ENCODE data around the gene AHI1. TPM values are rescaled to one million over a fixed set of nuclear protein-coding genes. Genes with fewer than 3 reads are reported as not detected.

Gene AHI1
- total and polyA plus RNA-seq, 10 of the 15 experiments (the other 5 are each of a cell fraction or from before 2014, with no cell fraction given), result 3.2 to 9.5 (median 4.6) TPM

GRCh38 chr6:135235716-135236115 is 261.8 kb downstream of the AHI1 start:
- ChIA-PET POLR2A (no interaction called here), RAD21 (ENCODE audit: unreplicated experiment) (no interaction called here), CTCF (interaction anchor here (1.2 to 2.2 kb wide), 3 partner anchors 10 to 27 kb away, joined by 3 to 5 read pairs (median 4); no protein-coding TSS in a partner anchor), SMC1A (ENCODE audit: uncharacterized antibody, unreplicated experiment) (interaction anchor here (0.6 to 2.3 kb wide), 4 partner anchors 81 to 160 kb away, joined by 3 to 6 read pairs (median 4); no protein-coding TSS in a partner anchor)
- no TSS peak for BruUV-seq (replicated peaks)
- peaks cover 19% of the 10 kb centered on the region for H3K4me1 ChIP-seq (ENCODE audit: control insufficient read depth, insufficient read depth, low read length)
- intact Hi-C loops (cut with micrococcal nuclease; ENCODE audit: unreplicated experiment), result no loop called here
- H3K9me3 ChIP-seq (replicated peaks; ENCODE audit: control insufficient read depth, insufficient read depth, low read length), result no peaks in the 10 kb centered on the region
- no peak for DNase-seq (ENCODE audit: low read depth, low spot score)
- TF ChIP-seq SPI1 (IDR thresholded peaks at IDR 0.05; ENCODE audit: borderline replicate concordance, insufficient read depth, low read depth, low read length) (peak; percentile 41; the same call in 1 of the 2 replicates), E4F1 (IDR thresholded peaks at IDR 0.05; ENCODE audit: borderline replicate concordance, partially characterized antibody) (no peak), BHLHE40 (IDR thresholded peaks at IDR 0.05; ENCODE audit: borderline replicate concordance in 1 of 2, low read depth in 2 of 2, low read length in 1 of 2) (no peak)
- H3K4me3 ChIP-seq, result no peak overlapping the region
- peaks cover 0 to 2% of the 10 kb centered on the region in 2 experiments; a peak in 1 of 4 replicates for H3K27me3 ChIP-seq (replicated peaks in 1 of 2; ENCODE audit: control insufficient read depth in 2 of 2, insufficient read depth in 2 of 2, low read length in 1 of 2)
- no peak for FAIRE-seq
- no peaks in the 10 kb centered on the region for H3K79me2 ChIP-seq (ENCODE audit: control insufficient read depth, insufficient read depth, low read length)
- ATAC-seq, result no peak
- no peaks in the 10 kb centered on the region for H3K36me3 ChIP-seq (ENCODE audit: control insufficient read depth in 2 of 2, insufficient read depth in 2 of 2, low read length in 1 of 2)
- H3K4me2 ChIP-seq (ENCODE audit: control insufficient read depth, insufficient read depth), result no peak overlapping the region
- H2AFZ ChIP-seq (ENCODE audit: control insufficient read depth, low read depth, low read length), result no peak overlapping the region
- no peak overlapping the region for H3K27ac ChIP-seq (ENCODE audit: control insufficient read depth, insufficient read depth)
- in situ Hi-C loops (cut with MboI), result loop anchor here (25.0 kb wide), 1 partner anchor 177 kb away; no protein-coding TSS in a partner anchor
- 72% methylated on average over 5 of the region's 5 CpGs for WGBS (ENCODE audit: insufficient coverage, insufficient replicate concordance, low lambda C conversion rate, missing lambda C conversion rate)
- no peak overlapping the region for H3K9ac ChIP-seq (ENCODE audit: control insufficient read depth, insufficient read depth, low read length)
- H4K20me1 ChIP-seq (ENCODE audit: control insufficient read depth, insufficient read depth), result no peaks in the 10 kb centered on the region

- in situ Hi-C loops (cut with MboI) (loop anchor here (25.0 kb wide), 1 partner anchor 178 kb away; no protein-coding TSS in a partner anchor), intact Hi-C loops (cut with micrococcal nuclease; ENCODE audit: unreplicated experiment) (no loop called here)
- ChIA-PET RAD21 (ENCODE audit: unreplicated experiment) (no interaction called here), POLR2A (no interaction called here), CTCF (interaction anchor here (1.0 to 1.9 kb wide), 4 partner anchors 8 to 294 kb away, joined by 3 to 5 read pairs (median 3); no protein-coding TSS in a partner anchor), SMC1A (ENCODE audit: uncharacterized antibody, unreplicated experiment) (interaction anchor here (1.0 to 2.3 kb wide), 4 partner anchors 9 to 89 kb away, joined by 4 to 6 read pairs (median 4); no protein-coding TSS in a partner anchor)
- Histone ChIP-seq H3K9me3 (replicated peaks; ENCODE audit: control insufficient read depth, insufficient read depth, low read length) (no peaks in the 10 kb centered on the region), H3K4me2 (ENCODE audit: control insufficient read depth, insufficient read depth) (peak overlapping the region; percentile 68; the same call in 1 of the 2 replicates), H3K4me1 (ENCODE audit: control insufficient read depth, insufficient read depth, low read length) (peaks cover 19% of the 10 kb centered on the region), H3K4me3 (no peak overlapping the region), H4K20me1 (ENCODE audit: control insufficient read depth, insufficient read depth) (no peaks in the 10 kb centered on the region), H3K79me2 (ENCODE audit: control insufficient read depth, insufficient read depth, low read length) (no peaks in the 10 kb centered on the region), H3K36me3 (ENCODE audit: control insufficient read depth in 2 of 2, insufficient read depth in 2 of 2, low read length in 1 of 2) (no peaks in the 10 kb centered on the region), H2AFZ (ENCODE audit: control insufficient read depth, low read depth, low read length) (no peak overlapping the region), H3K27me3 (replicated peaks in 1 of 2; ENCODE audit: control insufficient read depth in 2 of 2, insufficient read depth in 2 of 2, low read length in 1 of 2) (peaks cover 0 to 2% of the 10 kb centered on the region in 2 experiments; a peak in 1 of 4 replicates), H3K9ac (ENCODE audit: control insufficient read depth, insufficient read depth, low read length) (no peak overlapping the region), H3K27ac (ENCODE audit: control insufficient read depth, insufficient read depth) (no peak overlapping the region)
- 37% methylated on average over 1 of the region's 1 CpG for WGBS (ENCODE audit: insufficient coverage, insufficient replicate concordance, low lambda C conversion rate, missing lambda C conversion rate)
- FAIRE-seq (peak; percentile 38), ATAC-seq (no peak), DNase-seq (ENCODE audit: low read depth, low spot score) (no peak)
- no TSS peak for BruUV-seq (replicated peaks)
- TF ChIP-seq ZNF687 (IDR thresholded peaks at IDR 0.05), result no peak
- TF ChIP-seq MTA3 (IDR thresholded peaks at IDR 0.05; ENCODE audit: borderline replicate concordance, low read length), result no peak
- no peak for TF ChIP-seq PAX5 (IDR thresholded peaks at IDR 0.05; ENCODE audit: borderline replicate concordance, low read depth, low read length)
- no peak for TF ChIP-seq LARP7 (IDR thresholded peaks at IDR 0.05)
- TF ChIP-seq MEF2A (IDR thresholded peaks at IDR 0.05; ENCODE audit: insufficient read depth, low read depth, low read length), result no peak
- TF ChIP-seq RFX5 (IDR thresholded peaks at IDR 0.05; ENCODE audit: low read depth, low read length), result no peak
- no peak for TF ChIP-seq EP300 (IDR thresholded peaks at IDR 0.05; ENCODE audit: borderline replicate concordance in 1 of 2, control insufficient read depth in 1 of 2, low read depth in 2 of 2, low read length in 2 of 2)
Measured at GRCh38 chr6:135234492-135234780, 263.1 kb downstream of the AHI1 start.

Measured in GM12878 (cell line).